NCI-H128 (cell line): ENCODE results near the gene EPN2.

Experiments
- DNase-seq: peaks from one replicate; lab custom pipeline; 2025; ENCODE audit not compliant: unreplicated experiment; lab: John Stamatoyannopoulos, UW

The EPN2 gene

GRCh38 chr17:19379361-19380065, 142.3 kb downstream of the EPN2 start:
- DNase-seq = no peak

- DNase-seq = no peak
These were observed 143.5 kb downstream of the EPN2 start for GRCh38 chr17:19380481-19381301.

DNA sequence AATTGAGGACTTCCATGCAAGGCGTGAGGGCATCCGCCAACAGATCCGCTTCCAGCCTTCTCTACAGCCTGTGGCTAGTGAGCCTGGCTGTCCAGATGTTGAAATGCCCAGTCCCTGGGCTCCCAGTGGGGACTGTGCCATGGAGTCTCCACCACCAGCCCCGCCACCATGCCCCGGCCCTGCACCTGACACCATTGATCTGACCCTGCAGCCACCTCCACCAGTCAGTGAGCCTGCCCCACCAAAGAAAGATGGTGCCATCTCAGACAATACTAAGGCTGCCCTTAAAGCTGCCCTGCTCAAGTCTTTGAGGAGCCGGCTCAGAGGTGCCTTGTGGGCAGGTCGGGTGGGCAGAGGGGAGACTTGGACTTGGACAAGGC, 144.2 kb downstream of the EPN2 start:
- no peak for DNase-seq

GRCh38 chr17:19381741-19382444, 144.7 kb downstream of the EPN2 start:
- DNase-seq = no peak

DNA sequence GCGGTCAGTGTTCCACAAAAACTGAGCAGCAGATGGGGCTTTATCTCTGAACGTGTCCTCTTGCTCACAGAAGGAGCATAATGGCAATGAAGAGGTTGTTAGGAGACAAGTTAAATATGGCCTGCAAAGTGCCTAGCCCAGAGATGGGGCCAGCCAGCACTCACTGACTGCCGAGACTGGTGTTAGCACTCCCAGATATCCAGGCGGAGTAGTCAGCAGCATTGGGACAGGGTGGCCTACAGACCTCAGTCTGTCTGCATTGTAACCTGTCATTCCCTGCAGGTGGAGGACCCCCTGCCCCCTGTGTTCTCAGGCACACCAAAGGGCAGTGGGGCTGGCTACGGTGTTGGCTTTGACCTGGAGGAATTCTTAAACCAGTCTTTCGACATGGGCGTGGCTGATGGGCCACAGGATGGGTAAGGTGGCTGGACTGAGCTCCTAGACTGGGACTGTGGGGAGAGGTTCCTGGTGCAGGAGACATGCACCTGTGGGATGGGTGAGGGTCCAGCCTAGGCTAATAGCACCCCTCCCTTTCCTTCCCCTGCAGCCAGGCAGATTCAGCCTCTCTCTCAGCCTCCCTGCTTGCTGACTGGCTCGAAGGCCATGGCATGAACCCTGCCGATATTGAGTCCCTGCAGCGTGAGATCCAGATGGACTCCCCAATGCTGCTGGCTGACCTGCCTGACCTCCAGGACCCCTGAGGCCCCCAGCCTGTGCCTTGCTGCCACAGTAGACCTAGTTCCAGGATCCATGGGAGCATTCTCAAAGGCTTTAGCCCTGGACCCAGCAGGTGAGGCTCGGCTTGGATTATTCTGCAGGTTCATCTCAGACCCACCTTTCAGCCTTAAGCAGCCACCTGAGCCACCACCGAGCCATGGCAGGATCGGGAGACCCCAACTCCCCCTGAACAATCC, 145.6 kb downstream of the EPN2 start:
- no peak for DNase-seq

DNA sequence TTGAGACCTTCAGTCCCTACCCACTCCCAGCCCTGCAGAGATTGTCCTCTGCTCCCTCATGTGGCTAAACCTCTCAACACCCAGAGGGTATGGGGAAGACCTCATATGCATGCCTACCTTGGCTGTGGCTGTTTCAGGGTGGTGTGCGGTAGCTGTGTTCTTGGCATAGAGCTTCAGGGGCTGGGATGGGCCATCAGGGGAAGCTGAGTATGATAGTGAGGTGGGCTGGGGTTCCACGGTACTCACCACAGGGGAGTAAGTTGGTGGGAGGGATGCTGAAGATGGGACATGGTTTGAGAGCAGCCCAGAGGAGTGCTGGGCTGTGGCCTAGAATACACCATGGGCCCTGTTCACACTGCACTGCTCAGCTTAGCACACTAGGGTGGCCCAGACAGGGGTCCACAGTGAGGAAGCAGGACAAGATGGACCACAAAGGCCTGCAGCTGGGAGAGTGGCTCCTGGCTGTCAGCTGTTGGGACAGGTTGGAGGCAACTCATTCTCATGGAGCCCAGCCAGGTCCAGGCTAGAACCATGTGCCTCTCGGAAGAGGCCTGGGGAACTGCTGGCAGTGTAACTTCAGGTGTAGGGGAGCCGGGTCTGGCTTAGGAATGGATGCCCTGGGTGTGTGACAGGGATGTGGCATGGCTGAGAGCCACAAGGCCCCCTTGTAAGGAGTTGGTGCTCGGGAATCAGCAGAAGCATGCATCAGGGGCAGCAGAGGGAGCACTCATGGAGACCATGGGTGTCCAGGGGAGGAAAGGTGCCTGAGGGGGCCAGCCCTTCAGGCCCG, 146.7 kb downstream of the EPN2 start:
- no peak for DNase-seq

DNA sequence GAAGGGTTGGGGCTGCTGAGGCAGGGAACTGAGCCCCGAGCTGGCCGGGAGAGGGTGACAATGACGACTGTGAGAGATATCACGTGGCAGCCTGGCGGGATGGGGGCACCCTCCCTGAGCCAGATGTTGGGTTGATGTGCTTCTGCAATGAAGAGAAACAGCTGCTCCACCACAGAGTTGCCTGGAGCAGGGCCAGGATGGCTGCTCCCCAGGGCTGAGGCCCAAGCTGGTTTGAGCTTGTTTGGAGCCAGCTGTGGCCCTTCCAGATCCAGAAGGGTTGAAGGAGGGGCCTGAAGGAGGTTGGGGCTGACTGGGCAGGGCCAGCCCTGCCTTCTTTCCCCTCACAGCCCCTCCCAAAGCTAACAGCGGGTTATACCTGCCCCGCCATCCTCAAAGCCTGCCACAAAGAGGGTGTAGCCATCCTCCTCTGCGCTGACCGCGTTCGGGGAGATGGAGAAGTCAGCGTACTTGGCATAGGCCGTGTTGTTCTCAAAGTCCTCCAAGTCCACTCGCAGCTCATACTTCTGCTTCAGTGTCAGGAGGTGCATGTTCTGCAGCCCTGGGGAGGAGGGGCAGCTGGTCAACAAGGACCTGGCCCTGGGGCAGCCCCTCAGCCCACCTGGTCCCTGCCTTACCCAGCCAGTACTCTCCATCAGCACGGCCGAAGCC, 147.7 kb downstream of the EPN2 start:
- no peak for DNase-seq

DNA sequence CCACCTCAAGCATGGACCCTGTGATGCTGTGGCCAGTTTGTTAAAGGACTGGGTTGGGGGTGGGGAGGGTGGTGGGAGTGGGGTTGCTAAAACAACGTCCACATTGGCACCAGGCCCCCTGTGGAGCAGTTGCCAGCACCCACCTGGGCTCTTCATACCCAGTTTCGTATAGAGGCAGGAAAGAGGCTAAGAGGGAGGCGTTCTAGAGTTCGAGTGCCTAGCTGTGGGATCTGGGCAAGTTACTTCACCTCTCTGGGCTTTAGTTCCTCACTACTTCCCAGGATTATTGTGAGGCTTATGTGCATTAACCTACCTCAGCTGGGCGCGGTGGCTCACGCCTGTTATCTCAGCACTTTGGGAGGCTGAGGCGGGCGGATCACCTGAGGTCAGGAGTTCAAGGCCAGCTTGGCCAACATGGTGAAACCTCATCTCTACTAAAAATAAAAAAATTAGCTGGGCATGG, 148.4 kb downstream of the EPN2 start:
- no peak for DNase-seq
